ENCODE data around the gene GARRE1. TPM values are rescaled to one million over a fixed set of nuclear protein-coding genes. Genes with fewer than 3 reads are reported as not detected.

Gene GARRE1
- total RNA-seq, 1 donor from 2014 or later, result 22.5 TPM

- no peak for TF ChIP-seq CTCF (conservative IDR thresholded peaks at IDR 0.05)
- peaks cover 4% of the 10 kb centered on the region for H3K9me3 Mint-ChIP-seq
- peaks cover 12% of the 10 kb centered on the region for H3K36me3 Mint-ChIP-seq
- DNase-seq (ENCODE audit: extremely low spot score, unreplicated experiment), result no peak
- peaks cover 24% of the 10 kb centered on the region for H3K4me1 Mint-ChIP-seq (ENCODE audit: unreplicated experiment)
- H3K4me3 Mint-ChIP-seq, result no peak overlapping the region
- no peaks in the 10 kb centered on the region for H3K27me3 Mint-ChIP-seq
- peak overlapping the region; percentile 96 for H3K27ac Mint-ChIP-seq
These were observed 15.1 kb downstream of the GARRE1 start for GRCh38 chr19:34269489-34269888.

- peaks cover 24% of the 10 kb centered on the region for H3K4me1 Mint-ChIP-seq (ENCODE audit: unreplicated experiment)
- DNase-seq (ENCODE audit: extremely low spot score, unreplicated experiment), result no peak
- peaks cover 4% of the 10 kb centered on the region for H3K9me3 Mint-ChIP-seq
- H3K27ac Mint-ChIP-seq, result peak overlapping the region; percentile 96
- H3K36me3 Mint-ChIP-seq, result peaks cover 12% of the 10 kb centered on the region
- H3K4me3 Mint-ChIP-seq, result peak overlapping the region; percentile 65
- no peaks in the 10 kb centered on the region for H3K27me3 Mint-ChIP-seq
- no peak for TF ChIP-seq CTCF (conservative IDR thresholded peaks at IDR 0.05)
These were observed 15.7 kb downstream of the GARRE1 start for GRCh38 chr19:34269968-34270621.

DNA sequence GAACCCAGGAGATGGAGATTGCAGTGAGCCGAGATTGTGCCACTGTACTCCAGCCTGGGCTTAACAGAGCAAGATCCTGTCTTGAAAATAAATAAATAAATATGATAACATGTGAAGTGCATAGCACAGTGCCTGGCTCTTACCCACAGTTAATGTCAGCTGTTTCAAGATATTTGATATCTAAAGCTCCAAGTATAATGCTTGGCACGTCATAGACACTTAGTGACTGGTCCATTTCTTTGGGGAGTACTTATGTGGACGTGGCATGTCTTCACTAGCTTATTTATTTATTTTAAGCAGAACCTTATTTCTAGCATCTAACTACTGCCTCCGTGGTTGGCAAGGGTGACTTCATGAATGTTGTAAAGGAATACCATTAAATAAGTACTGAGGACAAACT, 18.8 kb downstream of the GARRE1 start:
- peaks cover 30% of the 10 kb centered on the region for H3K4me1 Mint-ChIP-seq (ENCODE audit: unreplicated experiment)
- DNase-seq (ENCODE audit: extremely low spot score, unreplicated experiment), result no peak
- H3K36me3 Mint-ChIP-seq, result peaks cover 18% of the 10 kb centered on the region
- no peak overlapping the region for H3K4me3 Mint-ChIP-seq
- TF ChIP-seq CTCF (conservative IDR thresholded peaks at IDR 0.05), result no peak
- H3K9me3 Mint-ChIP-seq, result peaks cover 4% of the 10 kb centered on the region
- no peaks in the 10 kb centered on the region for H3K27me3 Mint-ChIP-seq
- H3K27ac Mint-ChIP-seq, result no peak overlapping the region

DNA sequence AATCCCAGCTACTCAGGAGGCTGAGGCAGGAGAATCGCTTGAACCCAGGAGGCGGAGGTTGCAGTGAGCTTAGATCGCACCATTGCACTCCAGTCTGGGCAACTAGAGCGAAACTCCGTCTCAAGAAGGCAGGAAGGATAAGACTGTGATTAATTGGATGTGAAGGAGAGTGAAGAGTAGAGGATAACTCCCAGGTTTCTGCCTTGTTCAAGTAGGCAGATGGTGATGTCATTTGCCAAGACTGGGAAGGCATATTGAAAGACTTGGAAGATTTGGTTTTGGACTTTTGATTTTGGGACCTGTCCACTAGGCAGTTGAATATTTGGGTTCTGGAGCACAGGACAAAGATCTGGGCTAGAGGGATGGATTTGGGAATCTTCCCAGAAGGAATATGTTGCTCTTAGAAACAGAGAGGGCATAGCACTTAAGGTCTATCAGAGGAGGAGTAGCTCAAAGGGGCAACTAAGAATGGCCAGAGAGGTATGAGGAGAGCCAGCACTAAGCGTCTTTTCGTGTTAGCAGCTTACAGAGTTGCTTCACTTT, 20.0 kb downstream of the GARRE1 start:
- no peaks in the 10 kb centered on the region for H3K27me3 Mint-ChIP-seq
- no peak overlapping the region for H3K4me3 Mint-ChIP-seq
- peaks cover 4% of the 10 kb centered on the region for H3K9me3 Mint-ChIP-seq
- H3K27ac Mint-ChIP-seq, result no peak overlapping the region
- H3K4me1 Mint-ChIP-seq (ENCODE audit: unreplicated experiment), result peaks cover 22% of the 10 kb centered on the region
- no peak for TF ChIP-seq CTCF (conservative IDR thresholded peaks at IDR 0.05)
- no peak for DNase-seq (ENCODE audit: extremely low spot score, unreplicated experiment)
- peaks cover 18% of the 10 kb centered on the region for H3K36me3 Mint-ChIP-seq

- H3K4me3 Mint-ChIP-seq, result no peak overlapping the region
These were observed 20.7 kb downstream of the GARRE1 start for GRCh38 chr19:34274827-34275625.

More at GRCh38 chr19:34274827-34275625, 20.7 kb downstream of the GARRE1 start:
- no peak for DNase-seq (ENCODE audit: extremely low spot score, unreplicated experiment)
- Mint-ChIP-seq H3K36me3 (peaks cover 14% of the 10 kb centered on the region), H3K9me3 (peaks cover 1% of the 10 kb centered on the region), H3K27me3 (no peaks in the 10 kb centered on the region), H3K4me1 (ENCODE audit: unreplicated experiment) (peaks cover 17% of the 10 kb centered on the region), H3K27ac (no peak overlapping the region)
- no peak for TF ChIP-seq CTCF (conservative IDR thresholded peaks at IDR 0.05)

All from type B pancreatic cell (in vitro differentiated cells).